ENCODE data around the gene PPP1R7.

The PPP1R7 gene

GRCh38 chr2:241185961-241186360, 35.7 kb downstream of the PPP1R7 start:
- H3K4me3 ChIP-seq (ENCODE audit: low read depth, low read length): no peak overlapping the region
- TF ChIP-seq CTCF (IDR thresholded peaks at IDR 0.05; ENCODE audit: low read depth, low read length): no peak

GRCh38 chr2:241187101-241187917, 37.0 kb downstream of the PPP1R7 start:
- TF ChIP-seq CTCF (IDR thresholded peaks at IDR 0.05; ENCODE audit: low read depth, low read length): no peak
- H3K4me3 ChIP-seq (ENCODE audit: low read depth, low read length): no peak overlapping the region

- H3K4me3 ChIP-seq (ENCODE audit: low read depth, low read length): no peak overlapping the region
- TF ChIP-seq CTCF (IDR thresholded peaks at IDR 0.05; ENCODE audit: low read depth, low read length): no peak
Measured at GRCh38 chr2:241187918-241188234, 37.6 kb downstream of the PPP1R7 start.

GRCh38 chr2:241188361-241189092, 38.3 kb downstream of the PPP1R7 start, which contains the start of gene ANO7:
TSS of gene ANO7 (plus strand) at chr2:241188677. CDS start at chr2:241190064, 1,387 bp downstream.
- no peak for TF ChIP-seq CTCF (IDR thresholded peaks at IDR 0.05; ENCODE audit: low read depth, low read length)
- no peak within 1 kb of the TSS for H3K4me3 ChIP-seq (ENCODE audit: low read depth, low read length)

- no peak overlapping the region for H3K4me3 ChIP-seq (ENCODE audit: low read depth, low read length)
- TF ChIP-seq CTCF (IDR thresholded peaks at IDR 0.05; ENCODE audit: low read depth, low read length): no peak
Measured at GRCh38 chr2:241189093-241189855, 39.0 kb downstream of the PPP1R7 start.

- TF ChIP-seq CTCF (IDR thresholded peaks at IDR 0.05; ENCODE audit: low read depth, low read length): no peak
- H3K4me3 ChIP-seq (ENCODE audit: low read depth, low read length): no peak overlapping the region
Measured at GRCh38 chr2:241189856-241190201, 39.6 kb downstream of the PPP1R7 start.
